H1 (cell line): ENCODE results near the gene NRXN2. TPM values are rescaled to one million over a fixed set of nuclear protein-coding genes. Genes with fewer than 3 reads are reported as not detected.

Experiments used
- CHD7 ChIP-seq: fragments of 300-600 bp; sonication (generic); IDR thresholded peaks from 2 replicates; pipeline ENCODE4 v1.7.1; 2012; ENCODE audit warnings: low read length, moderate library complexity, mild to moderate bottlenecking, inconsistent platforms; ENCODE audit not compliant: insufficient replicate concordance
- HDAC6 ChIP-seq: IDR thresholded peaks from one replicate; pipeline ENCODE4 v1.7.1; 2012; ENCODE audit warnings: low read depth, mild to moderate bottlenecking, inconsistent platforms, low read length, moderate library complexity
- KDM1A ChIP-seq: fragments of 200-600, 300-600 bp; sonication (generic); IDR thresholded peaks from 2 replicates; pipeline ENCODE4 v1.7.1; 2016; ENCODE audit warnings: mild to moderate bottlenecking, low read length, borderline replicate concordance
- KDM4A ChIP-seq: IDR thresholded peaks from one replicate; pipeline ENCODE4 v1.7.1; 2012; ENCODE audit warnings: low read depth, mild to moderate bottlenecking, moderate library complexity, low read length, inconsistent platforms; ENCODE audit not compliant: severe bottlenecking
- RAD21 ChIP-seq, 2 experiments: IDR thresholded peaks in 1 of 2; conservative IDR thresholded peaks in 1 of 2; 2 replicates each; pipeline ENCODE4 v1.6.1; 2011; ENCODE audit warnings: low read depth in 2 of 2, low read length in 2 of 2, improper control_type of control experiment in 1 of 2, inconsistent platforms in 1 of 2, mild to moderate bottlenecking in 1 of 2, moderate library complexity in 1 of 2
- SAP30 ChIP-seq: fragments of 300-600 bp; sonication (generic); IDR thresholded peaks from 2 replicates; pipeline ENCODE4 v1.7.1; 2012; ENCODE audit warnings: low read length, moderate library complexity, mild to moderate bottlenecking, inconsistent platforms; ENCODE audit not compliant: insufficient read depth, insufficient replicate concordance
- SIN3A ChIP-seq, 2 experiments: IDR thresholded peaks in 1 of 2; conservative IDR thresholded peaks in 1 of 2; 2 replicates each; pipeline ENCODE4 v1.6.1; 2011 to 2012; ENCODE audit warnings: low read length in 2 of 2, improper control_type of control experiment in 1 of 2, low read depth in 1 of 2, mild to moderate bottlenecking in 1 of 2
- SIX5 ChIP-seq: IDR thresholded peaks from 2 replicates; pipeline ENCODE4 v1.6.1; 2011; ENCODE audit warnings: mild to moderate bottlenecking, low read depth, low read length
- TCF12 ChIP-seq: IDR thresholded peaks from 2 replicates; pipeline ENCODE4 v1.6.1; 2011; ENCODE audit warnings: low read depth, mild to moderate bottlenecking, low read length
- polyA plus RNA-seq, 7 experiments: library from polyadenylated mRNA; depleted of rRNA in 3 of 7; stranded (reverse) in 5 of 7; unstranded in 2 of 7; fragments of >200 nt in 5 of 7; fragments of 200-250 nt in 2 of 7; gene quantifications; 1 replicate in 5 of 7; 2 replicates in 1 of 7; 4 replicates in 1 of 7; pipeline versions ENCODE4 v1.2.1 to v1.2.3, GENCODE V29; 2011 to 2013; ENCODE audit warnings: missing spikeins in 2 of 7, mixed read lengths in 2 of 7
- total RNA-seq: library from RNA; stranded (reverse); fragmentation: NEBNext Ultra II Directional; extraction: Animal tissue kit (Norgen Biotek cat#: 25700); gene quantifications from 2 replicates; pipeline ENCODE4 v1.2.1, GENCODE V29; 2021

The NRXN2 gene
- total and polyA plus RNA-seq, 2 of the 8 experiments (the other 6 are each of a cell fraction or from before 2014, with no cell fraction given): 1.3 to 11.5 TPM

GRCh38 chr11:64586366-64586765 lies 136.6 kb downstream of the NRXN2 start (continued):
- no peak for TF ChIP-seq CHD7
- no peak for TF ChIP-seq SAP30
- TF ChIP-seq SIN3A (conservative IDR thresholded peaks at IDR 0.05 in 1 of 2, IDR thresholded peaks at IDR 0.05 in 1 of 2; ENCODE audit: low read depth in 1 of 2, low read length in 2 of 2): no peak
- TF ChIP-seq SIX5: no peak
- TF ChIP-seq KDM4A: no peak
- TF ChIP-seq HDAC6: no peak
- no peak for TF ChIP-seq RAD21 (IDR thresholded peaks at IDR 0.05 in 1 of 2, conservative IDR thresholded peaks at IDR 0.05 in 1 of 2; ENCODE audit: low read depth in 2 of 2, low read length in 2 of 2)
- TF ChIP-seq KDM1A: no peak
- TF ChIP-seq TCF12: no peak
